ENCODE data around the gene FAM193B.

The FAM193B gene

DNA sequence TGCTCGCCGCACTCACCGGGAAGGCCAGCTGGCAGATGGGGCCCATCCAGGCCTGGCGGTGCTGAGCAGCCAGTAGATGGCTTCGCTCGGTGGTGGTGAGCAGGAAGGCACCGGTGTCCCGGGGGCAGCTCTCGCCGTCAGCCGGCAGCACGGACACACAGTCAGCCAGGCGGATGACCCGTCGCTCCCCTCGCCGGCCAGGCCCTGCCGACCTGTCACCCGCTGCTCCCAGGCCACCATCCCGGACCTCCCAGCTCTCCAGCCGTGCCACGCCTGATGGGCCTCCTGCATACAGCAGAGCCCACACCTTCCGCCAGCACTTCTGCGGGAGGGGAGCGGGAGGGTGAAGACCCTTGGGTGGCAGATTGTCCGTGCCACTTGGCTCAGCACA lies 46.1 kb downstream of the FAM193B start:
- peaks cover 3% of the 10 kb centered on the region for H3K36me3 Mint-ChIP-seq
- H3K27me3 Mint-ChIP-seq: no peaks in the 10 kb centered on the region
- H3K4me3 Mint-ChIP-seq: no peak overlapping the region
- no peaks in the 10 kb centered on the region for H3K9me3 Mint-ChIP-seq (ENCODE audit: low read depth)
- peaks cover 7% of the 10 kb centered on the region for H3K4me1 Mint-ChIP-seq (ENCODE audit: low read depth)
- no peak overlapping the region for H3K27ac Mint-ChIP-seq

- peaks cover 3% of the 10 kb centered on the region for H3K36me3 Mint-ChIP-seq
Observed at GRCh38 chr5:177507596-177508220, 46.7 kb downstream of the FAM193B start.

DNA sequence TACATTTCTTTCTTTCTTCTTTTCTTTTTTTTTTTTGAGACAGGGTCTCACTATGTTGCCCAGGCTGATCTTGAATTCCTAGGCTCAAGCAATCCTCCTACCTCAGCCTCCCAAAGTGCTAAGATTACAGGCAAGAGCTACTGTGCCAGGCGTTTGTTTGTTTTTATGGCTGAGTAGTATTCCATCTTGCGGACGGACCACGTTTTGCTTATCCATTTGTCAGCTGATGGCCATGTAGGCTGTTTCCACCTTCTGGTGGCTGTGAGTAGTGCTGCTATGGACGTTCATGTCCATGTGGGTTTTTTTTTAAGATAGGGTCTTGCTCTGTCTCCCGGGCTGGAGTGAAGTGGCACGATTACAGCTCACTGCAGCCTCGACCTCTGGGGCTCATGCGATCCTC lies 47.2 kb downstream of the FAM193B start:
- Mint-ChIP-seq H3K27ac (no peak overlapping the region), H3K36me3 (peaks cover 3% of the 10 kb centered on the region), H3K9me3 (ENCODE audit: low read depth) (no peaks in the 10 kb centered on the region)

More at GRCh38 chr5:177507596-177508220, 46.7 kb downstream of the FAM193B start:
- no peaks in the 10 kb centered on the region for H3K27me3 Mint-ChIP-seq
- H3K4me1 Mint-ChIP-seq (ENCODE audit: low read depth): peaks cover 7% of the 10 kb centered on the region
- H3K4me3 Mint-ChIP-seq: no peak overlapping the region
- no peaks in the 10 kb centered on the region for H3K9me3 Mint-ChIP-seq (ENCODE audit: low read depth)
- H3K27ac Mint-ChIP-seq: no peak overlapping the region

GRCh38 chr5:177505075-177505474 lies 49.3 kb downstream of the FAM193B start:
- H3K4me3 Mint-ChIP-seq: no peak overlapping the region
- no peaks in the 10 kb centered on the region for H3K27me3 Mint-ChIP-seq
- no peaks in the 10 kb centered on the region for H3K9me3 Mint-ChIP-seq (ENCODE audit: low read depth)
- H3K4me1 Mint-ChIP-seq (ENCODE audit: low read depth): peaks cover 6% of the 10 kb centered on the region
- no peak overlapping the region for H3K27ac Mint-ChIP-seq
- no peaks in the 10 kb centered on the region for H3K36me3 Mint-ChIP-seq

More for the DNA sequence above, 47.2 kb downstream of the FAM193B start:
- Mint-ChIP-seq H3K4me3 (no peak overlapping the region), H3K4me1 (ENCODE audit: low read depth) (peaks cover 7% of the 10 kb centered on the region), H3K27me3 (no peaks in the 10 kb centered on the region)

- H3K36me3 Mint-ChIP-seq: no peaks in the 10 kb centered on the region
- H3K27ac Mint-ChIP-seq: no peak overlapping the region
- H3K9me3 Mint-ChIP-seq (ENCODE audit: low read depth): no peaks in the 10 kb centered on the region
- no peaks in the 10 kb centered on the region for H3K27me3 Mint-ChIP-seq
- peaks cover 4% of the 10 kb centered on the region for H3K4me1 Mint-ChIP-seq (ENCODE audit: low read depth)
- H3K4me3 Mint-ChIP-seq: no peak overlapping the region
Observed at GRCh38 chr5:177504086-177505056, 50.0 kb downstream of the FAM193B start.

- H3K27ac Mint-ChIP-seq: no peak overlapping the region
- no peak overlapping the region for H3K4me3 Mint-ChIP-seq
- no peaks in the 10 kb centered on the region for H3K36me3 Mint-ChIP-seq
- no peaks in the 10 kb centered on the region for H3K27me3 Mint-ChIP-seq
- peaks cover 6% of the 10 kb centered on the region for H3K4me1 Mint-ChIP-seq (ENCODE audit: low read depth)
- no peaks in the 10 kb centered on the region for H3K9me3 Mint-ChIP-seq (ENCODE audit: low read depth)
Observed at GRCh38 chr5:177503351-177504085, 50.8 kb downstream of the FAM193B start.

GRCh38 chr5:177502886-177503285 lies 51.5 kb downstream of the FAM193B start:
- Mint-ChIP-seq H3K27ac (no peak overlapping the region), H3K27me3 (no peaks in the 10 kb centered on the region), H3K4me3 (no peak overlapping the region), H3K4me1 (ENCODE audit: low read depth) (peaks cover 9% of the 10 kb centered on the region), H3K9me3 (ENCODE audit: low read depth) (no peaks in the 10 kb centered on the region), H3K36me3 (no peaks in the 10 kb centered on the region)

DNA sequence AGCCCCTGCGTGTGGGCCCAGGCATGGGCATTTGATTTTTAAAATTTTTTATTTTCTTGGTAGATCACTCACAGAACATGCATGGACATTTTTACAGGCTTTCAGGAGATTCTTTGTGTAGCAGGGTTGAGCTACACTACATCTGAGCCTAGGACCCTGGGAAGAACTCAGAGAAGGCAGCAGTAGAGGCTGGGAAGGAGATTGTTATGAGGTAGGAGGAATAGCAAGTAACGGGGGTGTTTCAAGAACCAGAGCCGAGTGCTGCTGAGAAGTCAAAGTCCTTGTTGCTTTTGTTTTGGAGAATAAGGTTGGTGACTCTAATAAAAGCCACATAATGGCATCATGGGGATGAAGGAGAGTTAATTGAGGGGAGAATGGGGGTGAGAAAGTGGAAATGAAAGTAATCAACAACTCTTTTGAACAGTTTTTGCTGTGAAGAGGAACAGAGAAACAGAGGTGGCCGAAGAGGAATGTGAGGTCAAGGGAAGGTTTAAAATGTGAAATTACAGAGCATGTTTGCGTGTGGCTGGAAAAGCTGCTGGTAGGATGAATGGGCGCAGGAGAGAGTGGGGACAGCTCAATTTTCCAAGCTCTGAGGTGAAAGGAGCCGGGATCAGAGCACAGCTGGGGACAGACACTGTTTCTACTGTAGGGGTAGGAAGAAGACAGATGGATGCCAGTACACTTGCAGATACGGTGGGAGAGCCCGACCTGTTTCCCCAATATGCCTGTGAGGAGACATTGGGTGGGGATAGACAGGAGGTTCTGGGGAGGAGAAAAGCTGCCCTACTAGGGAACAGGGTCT lies 52.3 kb downstream of the FAM193B start:
- Mint-ChIP-seq H3K4me3 (no peak overlapping the region), H3K36me3 (no peaks in the 10 kb centered on the region), H3K9me3 (ENCODE audit: low read depth) (no peaks in the 10 kb centered on the region), H3K27ac (no peak overlapping the region), H3K27me3 (no peaks in the 10 kb centered on the region), H3K4me1 (ENCODE audit: low read depth) (peaks cover 12% of the 10 kb centered on the region)

- H3K27me3 Mint-ChIP-seq: no peaks in the 10 kb centered on the region
- no peaks in the 10 kb centered on the region for H3K36me3 Mint-ChIP-seq
- H3K4me3 Mint-ChIP-seq: no peak overlapping the region
- peaks cover 14% of the 10 kb centered on the region for H3K4me1 Mint-ChIP-seq (ENCODE audit: low read depth)
- H3K9me3 Mint-ChIP-seq (ENCODE audit: low read depth): no peaks in the 10 kb centered on the region
- no peak overlapping the region for H3K27ac Mint-ChIP-seq
Observed at GRCh38 chr5:177500685-177501522, 53.5 kb downstream of the FAM193B start.

DNA sequence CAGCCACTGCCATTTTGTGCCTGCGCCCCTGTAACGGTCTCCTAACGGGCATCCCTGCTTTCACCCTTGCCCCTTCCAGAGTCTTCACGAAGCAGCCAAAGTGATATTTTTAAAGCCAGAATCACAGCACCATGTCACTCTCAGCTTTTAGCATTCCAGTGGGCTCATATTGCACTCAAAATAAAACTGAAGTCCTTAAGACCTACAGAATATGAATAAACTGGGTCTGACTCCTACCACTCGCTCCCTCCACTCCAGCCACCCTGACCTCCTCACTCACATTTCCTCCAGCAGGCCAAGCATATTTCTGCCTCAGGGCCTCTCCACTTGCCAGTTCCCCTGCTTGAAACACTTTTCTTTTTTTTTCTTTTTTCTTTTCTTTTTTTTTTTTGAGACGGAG lies 54.5 kb downstream of the FAM193B start:
- no peaks in the 10 kb centered on the region for H3K9me3 Mint-ChIP-seq (ENCODE audit: low read depth)
- H3K27ac Mint-ChIP-seq: no peak overlapping the region
- no peak overlapping the region for H3K4me3 Mint-ChIP-seq
- no peaks in the 10 kb centered on the region for H3K36me3 Mint-ChIP-seq
- no peaks in the 10 kb centered on the region for H3K27me3 Mint-ChIP-seq
- peaks cover 18% of the 10 kb centered on the region for H3K4me1 Mint-ChIP-seq (ENCODE audit: low read depth)

- H3K4me1 Mint-ChIP-seq (ENCODE audit: low read depth): peaks cover 28% of the 10 kb centered on the region
- no peaks in the 10 kb centered on the region for H3K27me3 Mint-ChIP-seq
- H3K27ac Mint-ChIP-seq: peak overlapping the region; percentile 59
- peak overlapping the region; percentile 82 for H3K4me3 Mint-ChIP-seq
- no peaks in the 10 kb centered on the region for H3K36me3 Mint-ChIP-seq
- no peaks in the 10 kb centered on the region for H3K9me3 Mint-ChIP-seq (ENCODE audit: low read depth)
Observed at GRCh38 chr5:177498013-177498787, 56.2 kb downstream of the FAM193B start.

DNA sequence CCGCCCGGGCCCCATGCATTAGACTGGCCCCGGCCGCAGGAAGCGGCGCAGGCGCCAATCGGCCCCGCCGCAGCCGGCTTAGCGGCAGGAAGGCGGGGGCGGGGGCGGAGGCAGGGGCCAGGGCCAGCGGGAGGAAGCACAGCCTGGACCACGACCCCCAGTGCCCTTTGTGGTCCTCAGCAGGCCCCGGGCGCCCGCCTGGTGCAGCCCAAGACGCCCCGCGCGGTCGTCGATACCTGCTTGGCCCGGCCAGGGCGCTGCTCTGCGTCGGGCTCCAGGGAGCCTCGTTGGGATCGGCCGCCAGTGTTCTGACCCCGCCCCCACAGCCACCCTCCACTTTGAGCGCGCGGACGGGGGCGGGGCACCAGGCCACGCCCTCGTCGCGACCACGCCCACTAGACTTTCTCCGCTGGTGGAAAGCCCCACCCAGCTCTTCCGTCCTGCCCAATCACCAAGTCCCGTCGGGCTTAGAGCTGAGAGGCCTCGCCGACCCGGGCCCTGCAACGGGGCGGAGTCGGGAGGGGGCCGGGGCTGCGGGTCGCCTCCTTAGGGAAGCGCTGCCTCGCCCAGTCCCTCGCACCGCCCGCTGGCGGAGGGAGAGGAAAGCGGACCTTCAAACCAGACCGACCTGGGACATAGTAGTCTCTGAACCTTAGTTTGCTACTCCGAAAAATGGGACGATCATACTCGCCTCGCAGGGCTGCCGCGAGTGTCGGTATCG lies 56.9 kb downstream of the FAM193B start, which contains the start of gene PDLIM7:
TSS of gene PDLIM7 (minus strand) at position 313 of the 721 bp plus-strand sequence. CDS start 1,092 bp downstream, outside the sequence.
- no peaks in the 10 kb centered on the region for H3K36me3 Mint-ChIP-seq
- no peaks in the 10 kb centered on the region for H3K27me3 Mint-ChIP-seq
- peaks cover 29% of the 10 kb centered on the region for H3K4me1 Mint-ChIP-seq (ENCODE audit: low read depth)
- H3K9me3 Mint-ChIP-seq (ENCODE audit: low read depth): no peaks in the 10 kb centered on the region
- peak within 1 kb of the TSS; percentile 82 for H3K4me3 Mint-ChIP-seq
- H3K27ac Mint-ChIP-seq: peak within 1 kb of the TSS; percentile 59

All from activated naive CD8-positive, alpha-beta T cell (primary cell).